Measurements from ENCODE around the gene PRKX. TPM values are rescaled to one million over a fixed set of nuclear protein-coding genes. Genes with fewer than 3 reads are reported as not detected.
"Not testable (repeated sequence)": the region's sequence is repeated elsewhere in the genome, so short reads cannot be mapped to it uniquely, and the experiment has no call there.

PRKX gene
- total RNA-seq, 1 donor from 2014 or later: 9.2 TPM

GRCh38 chrX:3712051-3712869, 1.2 kb downstream of the PRKX start:
- H3K9me3 ChIP-seq: no peaks in the 10 kb centered on the region
- TF ChIP-seq CTCF (IDR thresholded peaks at IDR 0.05): no peak
- intact Hi-C loops (cut with DNase I): loop anchor here (5.0 kb wide), 1 partner anchor 100 kb away; no protein-coding TSS in a partner anchor
- H3K27ac ChIP-seq: peak overlapping the region; percentile 53 to 54
- peak overlapping the region; percentile 72 to 75 for H3K4me3 ChIP-seq
- DNase-seq (ENCODE audit: low spot score in 2 of 2): no peak
- no peaks in the 10 kb centered on the region for H3K27me3 ChIP-seq
- H3K4me1 ChIP-seq: peaks cover 0 to 2% of the 10 kb centered on the region in 2 donors
- no peaks in the 10 kb centered on the region for H3K36me3 ChIP-seq

- Histone ChIP-seq H3K4me3 (peak overlapping the region; percentile 72 to 75), H3K27me3 (no peaks in the 10 kb centered on the region), H3K27ac (peak overlapping the region; percentile 53 to 54), H3K4me1 (peaks cover 0 to 2% of the 10 kb centered on the region in 2 donors), H3K9me3 (no peaks in the 10 kb centered on the region), H3K36me3 (no peaks in the 10 kb centered on the region)
- DNase-seq (ENCODE audit: low spot score in 2 of 2): peak in 1 of 2 donors; percentile 67
- no peak for TF ChIP-seq CTCF (IDR thresholded peaks at IDR 0.05)
- intact Hi-C loops (cut with DNase I): loop anchor here (5.0 kb wide), 1 partner anchor 101 kb away; no protein-coding TSS in a partner anchor
Observed at GRCh38 chrX:3711331-3711917, 2.0 kb downstream of the PRKX start.

GRCh38 chrX:3707673-3708274, 5.7 kb downstream of the PRKX start:
- intact Hi-C loops (cut with DNase I); H3K4me3 ChIP-seq; DNase-seq (ENCODE audit: low spot score in 2 of 2); H3K27me3 ChIP-seq; H3K27ac ChIP-seq; H3K9me3 ChIP-seq; H3K36me3 ChIP-seq; H3K4me1 ChIP-seq: not testable (repeated sequence)

GRCh38 chrX:3706481-3706880, 7.0 kb downstream of the PRKX start:
- Histone ChIP-seq H3K27ac (no peak overlapping the region), H3K9me3 (no peaks in the 10 kb centered on the region), H3K4me3 (no peak overlapping the region), H3K4me1 (peaks cover 0 to under 1% of the 10 kb centered on the region in 2 donors), H3K27me3 (no peaks in the 10 kb centered on the region), H3K36me3 (no peaks in the 10 kb centered on the region)
- intact Hi-C loops (cut with DNase I): no loop called here
- no peak for TF ChIP-seq CTCF (IDR thresholded peaks at IDR 0.05)
- no peak for DNase-seq (ENCODE audit: low spot score in 2 of 2)

- intact Hi-C loops (cut with DNase I); DNase-seq (ENCODE audit: low spot score in 2 of 2); H3K4me3 ChIP-seq; H3K27me3 ChIP-seq; H3K27ac ChIP-seq; H3K4me1 ChIP-seq; H3K36me3 ChIP-seq; H3K9me3 ChIP-seq: not testable (repeated sequence)
Observed at GRCh38 chrX:3703251-3703650, 10.2 kb downstream of the PRKX start.

- H3K4me1 ChIP-seq; intact Hi-C loops (cut with DNase I); H3K27ac ChIP-seq; DNase-seq (ENCODE audit: low spot score in 2 of 2); H3K36me3 ChIP-seq; H3K9me3 ChIP-seq; H3K4me3 ChIP-seq; H3K27me3 ChIP-seq: not testable (repeated sequence)
Observed at GRCh38 chrX:3702095-3702494, 11.4 kb downstream of the PRKX start.

- H3K27ac ChIP-seq; H3K9me3 ChIP-seq; DNase-seq (ENCODE audit: low spot score in 2 of 2); H3K36me3 ChIP-seq; intact Hi-C loops (cut with DNase I); H3K4me1 ChIP-seq; H3K27me3 ChIP-seq; H3K4me3 ChIP-seq: not testable (repeated sequence)
Observed at GRCh38 chrX:3701445-3701928, 12.0 kb downstream of the PRKX start.
